Neural progenitor cell (in vitro differentiated cells): ENCODE data around the gene GLOD4.

Experiments
- CTCF ChIP-seq: fragments of 200-600 bp; sonication (generic); IDR thresholded peaks from 2 replicates; pipeline ENCODE4 v1.5.1; 2017; ENCODE audit warnings: antibody characterized with exemption, mild to moderate bottlenecking
- EZH2 ChIP-seq: fragments of 200-600 bp; sonication (generic); IDR thresholded peaks from 2 replicates; pipeline ENCODE4 v1.6.1; 2017; ENCODE audit warnings: antibody characterized with exemption, mild to moderate bottlenecking, moderate library complexity
- EZH2phosphoT487 ChIP-seq: fragments of 200-600 bp; sonication (generic); IDR thresholded peaks from 2 replicates; pipeline ENCODE4 v1.6.1; 2017; ENCODE audit warnings: antibody characterized with exemption

GRCh38 chr17:802901-803881 is 21.1 kb upstream of the GLOD4 start:
- no peak for TF ChIP-seq EZH2
- TF ChIP-seq CTCF = no peak
- no peak for TF ChIP-seq EZH2phosphoT487
